GM21717 (cell line): ENCODE measurements around the gene UBN1.

Experiments
- ATAC-seq: cut with Tn5 transposase; IDR thresholded peaks from one replicate; pipeline ENCODE4 v1.9.1; 2021; ENCODE audit warnings: mild to moderate bottlenecking, moderate library complexity; ENCODE audit not compliant: unreplicated experiment

UBN1 gene

GRCh38 chr16:4859900-4860255, 12.6 kb downstream of the UBN1 start:
- ATAC-seq, result no peak

GRCh38 chr16:4860727-4861342, 13.6 kb downstream of the UBN1 start:
- no peak for ATAC-seq

- no peak for ATAC-seq
Observed at GRCh38 chr16:4862639-4863038, 15.4 kb downstream of the UBN1 start.

GRCh38 chr16:4864728-4865127, 17.4 kb downstream of the UBN1 start:
- no peak for ATAC-seq

- no peak for ATAC-seq
Observed at GRCh38 chr16:4865231-4865860, 18.1 kb downstream of the UBN1 start.

- ATAC-seq, result no peak
Observed at GRCh38 chr16:4866586-4866985, 19.3 kb downstream of the UBN1 start.

- ATAC-seq, result no peak
Observed at GRCh38 chr16:4868026-4868425, 20.7 kb downstream of the UBN1 start.

GRCh38 chr16:4868535-4868934, 21.3 kb downstream of the UBN1 start:
- no peak for ATAC-seq

GRCh38 chr16:4869147-4869805, 22.0 kb downstream of the UBN1 start:
- no peak for ATAC-seq

GRCh38 chr16:4870138-4870671, 22.9 kb downstream of the UBN1 start:
- ATAC-seq, result no peak

GRCh38 chr16:4871071-4871470, 23.8 kb downstream of the UBN1 start:
- ATAC-seq, result no peak

GRCh38 chr16:4873091-4873490, 25.8 kb downstream of the UBN1 start:
- ATAC-seq, result no peak

- no peak for ATAC-seq
Observed at GRCh38 chr16:4874666-4875065, 27.4 kb downstream of the UBN1 start.

GRCh38 chr16:4876646-4877379, 29.5 kb downstream of the UBN1 start:
- ATAC-seq, result no peak

GRCh38 chr16:4877380-4877685, 30.1 kb downstream of the UBN1 start:
- ATAC-seq, result no peak

- ATAC-seq, result no peak
Observed at GRCh38 chr16:4879049-4879448, 31.8 kb downstream of the UBN1 start.

GRCh38 chr16:4880006-4880580, 32.8 kb downstream of the UBN1 start:
- no peak for ATAC-seq

- no peak for ATAC-seq
Observed at GRCh38 chr16:4882000-4882632, 34.8 kb downstream of the UBN1 start.

GRCh38 chr16:4882633-4883285, 35.5 kb downstream of the UBN1 start:
- no peak for ATAC-seq

- no peak for ATAC-seq
Observed at GRCh38 chr16:4883501-4883900, 36.2 kb downstream of the UBN1 start.
